CD4-positive, alpha-beta T cell treated with Interleukin-4 for 4 hours (primary cell): ENCODE data around the gene APBB1.

Experiments used
- DNase-seq: peaks from one replicate; pipeline ENCODE4 v3.0.0-alpha.2; 2020

APBB1 gene

GRCh38 chr11:6389905-6390717 lies 28.8 kb downstream of the APBB1 start, which contains the start of gene SMPD1:
TSS of gene SMPD1 (plus strand) at chr11:6390474. CDS start at chr11:6390599, 125 bp downstream.
- DNase-seq = peak; percentile 95

GRCh38 chr11:6388748-6389147 lies 30.1 kb downstream of the APBB1 start:
- DNase-seq = no peak

GRCh38 chr11:6387811-6388599 lies 30.9 kb downstream of the APBB1 start:
- DNase-seq = no peak

- DNase-seq = no peak
Observed at GRCh38 chr11:6385046-6385777, 33.7 kb downstream of the APBB1 start.

GRCh38 chr11:6378640-6378989 lies 40.3 kb downstream of the APBB1 start:
- DNase-seq = no peak

- DNase-seq = no peak
Observed at GRCh38 chr11:6377902-6378639, 40.8 kb downstream of the APBB1 start.

- DNase-seq = no peak
Observed at GRCh38 chr11:6371825-6372224, 47.1 kb downstream of the APBB1 start.

- DNase-seq = no peak
Observed at GRCh38 chr11:6365659-6366058, 53.2 kb downstream of the APBB1 start.

GRCh38 chr11:6362873-6363678 lies 55.8 kb downstream of the APBB1 start:
- peak; percentile 44 for DNase-seq

GRCh38 chr11:6362185-6362872 lies 56.6 kb downstream of the APBB1 start:
- no peak for DNase-seq

- no peak for DNase-seq
Observed at GRCh38 chr11:6360183-6360582, 58.7 kb downstream of the APBB1 start.

GRCh38 chr11:6357222-6357621 lies 61.7 kb downstream of the APBB1 start:
- DNase-seq = no peak

- DNase-seq = no peak
Observed at GRCh38 chr11:6356503-6357055, 62.3 kb downstream of the APBB1 start.

GRCh38 chr11:6354651-6355485 lies 64.0 kb downstream of the APBB1 start:
- DNase-seq = no peak

GRCh38 chr11:6353367-6353987 lies 65.4 kb downstream of the APBB1 start:
- peak; percentile 48 for DNase-seq

- DNase-seq = no peak
Observed at GRCh38 chr11:6351782-6352382, 67.0 kb downstream of the APBB1 start.

GRCh38 chr11:6350486-6350885 lies 68.4 kb downstream of the APBB1 start:
- DNase-seq = no peak

- DNase-seq = no peak
Observed at GRCh38 chr11:6350043-6350442, 68.9 kb downstream of the APBB1 start.

GRCh38 chr11:6345366-6345765 lies 73.5 kb downstream of the APBB1 start:
- DNase-seq = no peak
